GM20000 (cell line): ENCODE data around the gene EME1.

Source experiments
- DNase-seq: peaks from one replicate; pipeline ENCODE4 v3.0.0; 2012; ENCODE audit warnings: low spot score
- TF ChIP-seq, protein P1 (sequence below): IDR thresholded peaks from 2 replicates; pipeline ENCODE4 v1.5.1; 2012; ENCODE audit warnings: mild to moderate bottlenecking, control low read depth; ENCODE audit errors: extremely low read depth, missing control alignments

EME1 gene

GRCh38 chr17:50355701-50356341 lies 17.2 kb upstream of the EME1 start:
- TF ChIP-seq, protein P1, sequence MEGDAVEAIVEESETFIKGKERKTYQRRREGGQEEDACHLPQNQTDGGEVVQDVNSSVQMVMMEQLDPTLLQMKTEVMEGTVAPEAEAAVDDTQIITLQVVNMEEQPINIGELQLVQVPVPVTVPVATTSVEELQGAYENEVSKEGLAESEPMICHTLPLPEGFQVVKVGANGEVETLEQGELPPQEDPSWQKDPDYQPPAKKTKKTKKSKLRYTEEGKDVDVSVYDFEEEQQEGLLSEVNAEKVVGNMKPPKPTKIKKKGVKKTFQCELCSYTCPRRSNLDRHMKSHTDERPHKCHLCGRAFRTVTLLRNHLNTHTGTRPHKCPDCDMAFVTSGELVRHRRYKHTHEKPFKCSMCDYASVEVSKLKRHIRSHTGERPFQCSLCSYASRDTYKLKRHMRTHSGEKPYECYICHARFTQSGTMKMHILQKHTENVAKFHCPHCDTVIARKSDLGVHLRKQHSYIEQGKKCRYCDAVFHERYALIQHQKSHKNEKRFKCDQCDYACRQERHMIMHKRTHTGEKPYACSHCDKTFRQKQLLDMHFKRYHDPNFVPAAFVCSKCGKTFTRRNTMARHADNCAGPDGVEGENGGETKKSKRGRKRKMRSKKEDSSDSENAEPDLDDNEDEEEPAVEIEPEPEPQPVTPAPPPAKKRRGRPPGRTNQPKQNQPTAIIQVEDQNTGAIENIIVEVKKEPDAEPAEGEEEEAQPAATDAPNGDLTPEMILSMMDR: no peak
- no peak for DNase-seq

DNA sequence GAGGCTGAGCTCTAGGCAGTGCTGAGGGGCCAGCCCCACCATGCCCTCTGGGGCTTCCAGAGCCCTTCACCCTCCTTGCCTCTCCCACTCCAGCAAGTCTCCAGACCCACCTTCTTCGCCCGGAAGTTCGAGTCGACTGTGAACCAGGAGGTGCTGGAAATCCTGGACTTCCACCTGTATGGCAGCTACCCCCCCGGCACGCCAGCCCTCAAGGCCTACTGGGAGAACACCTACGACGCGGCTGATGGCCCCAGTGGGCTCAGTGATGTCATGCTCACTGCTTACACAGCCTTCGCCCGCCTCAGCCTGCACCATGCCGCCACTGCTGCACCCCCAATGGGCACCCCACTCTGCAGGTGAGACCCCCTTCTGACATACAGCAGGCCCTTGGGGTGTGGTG lies 16.6 kb upstream of the EME1 start:
- DNase-seq: no peak

GRCh38 chr17:50356892-50357510 lies 16.0 kb upstream of the EME1 start:
- DNase-seq: no peak
- TF ChIP-seq, protein P1: no peak

More for the DNA sequence above, 16.6 kb upstream of the EME1 start:
- TF ChIP-seq, protein P1: no peak

GRCh38 chr17:50358177-50358576 lies 14.9 kb upstream of the EME1 start:
- TF ChIP-seq, protein P1: no peak
- no peak for DNase-seq

DNA sequence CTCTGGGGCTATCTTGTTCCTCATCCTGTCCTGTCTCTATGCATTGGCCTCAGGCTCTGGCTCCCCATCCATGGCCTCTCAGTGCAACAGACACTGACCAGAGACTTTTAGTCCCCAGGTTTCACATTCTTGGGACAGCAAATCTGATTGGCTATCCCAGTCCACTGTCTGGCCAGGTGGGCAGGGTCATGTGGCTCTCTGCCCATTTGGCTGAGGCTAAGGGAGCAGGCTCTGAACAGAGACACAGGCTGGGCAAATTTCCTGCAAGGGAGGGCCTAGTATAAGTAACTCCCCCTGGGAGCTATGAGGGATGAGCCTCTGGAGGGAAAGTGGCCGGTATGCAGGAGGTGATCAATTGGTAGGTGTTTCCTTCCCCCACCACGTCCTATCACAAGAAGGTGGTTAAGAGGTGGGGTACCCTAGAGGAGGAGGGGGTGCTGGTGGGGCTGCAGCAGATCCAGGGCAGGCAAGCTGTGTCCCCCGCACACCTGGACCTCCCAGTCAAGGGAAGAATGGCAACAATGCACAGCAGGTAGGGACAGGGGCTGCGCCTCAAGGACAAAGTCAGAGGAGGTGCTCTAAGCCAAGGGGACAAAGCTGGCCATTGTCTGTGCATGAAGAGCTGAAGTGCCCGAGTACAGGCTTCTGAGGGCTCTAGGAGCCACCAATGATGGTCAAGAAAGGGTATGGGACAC lies 13.9 kb upstream of the EME1 start:
- TF ChIP-seq, protein P1: no peak
- DNase-seq: no peak

DNA sequence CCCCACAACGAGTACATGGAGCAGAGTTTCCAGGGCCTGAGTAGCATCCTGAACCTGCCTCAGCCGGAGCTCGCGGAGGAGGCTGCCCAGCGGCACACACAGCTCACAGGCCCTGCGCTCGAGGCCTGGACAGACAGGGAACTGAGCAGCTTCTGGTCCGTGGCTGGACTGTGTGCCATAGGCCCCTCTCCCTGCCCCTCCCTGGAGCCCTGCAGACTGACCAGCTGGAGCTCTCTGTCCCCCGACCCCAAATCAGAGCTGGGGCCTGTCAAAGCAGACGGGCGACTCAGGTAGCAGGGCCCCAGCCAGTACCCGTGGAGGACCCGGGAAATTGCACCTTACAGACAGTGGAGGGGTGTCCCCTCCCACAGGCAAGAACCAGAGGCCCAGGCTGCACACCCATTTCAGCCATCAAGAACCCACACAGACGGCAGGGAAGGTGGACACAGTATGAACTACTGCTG lies 13.0 kb upstream of the EME1 start:
- TF ChIP-seq, protein P1: no peak
- DNase-seq: no peak

DNA sequence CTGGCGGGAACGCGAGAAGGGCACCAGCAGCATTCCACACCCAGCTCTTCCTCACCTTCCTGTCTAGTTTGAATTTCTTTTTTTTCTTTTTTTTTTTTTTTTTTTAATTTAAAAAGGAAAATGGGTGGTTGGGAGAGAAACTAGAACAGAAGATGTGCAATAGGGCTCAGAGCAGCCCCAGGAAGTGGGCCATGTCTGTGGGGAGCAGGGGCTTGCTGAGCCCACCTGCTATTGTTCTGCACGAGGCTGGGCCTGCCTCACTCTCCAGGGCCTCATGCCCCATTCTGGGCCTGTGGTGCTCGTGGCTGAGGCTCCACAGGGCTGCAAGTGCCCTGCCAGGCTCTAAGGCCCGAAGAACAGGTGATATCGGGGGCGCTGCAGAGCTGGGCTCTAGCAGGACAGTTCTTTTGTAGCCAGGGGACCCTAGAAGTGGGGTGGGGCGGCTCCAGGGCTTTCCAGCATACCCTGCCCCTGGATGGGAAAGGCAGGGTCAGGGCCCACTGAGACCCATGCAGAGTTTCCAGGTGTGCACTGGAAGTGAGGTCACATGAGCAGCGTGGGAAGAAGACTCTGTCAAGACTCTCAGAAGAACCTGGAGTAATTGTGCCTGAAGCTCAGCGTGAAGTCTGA lies 12.4 kb upstream of the EME1 start:
- no peak for DNase-seq
- TF ChIP-seq, protein P1: no peak
